Measurements from ENCODE around the gene KCTD12.

DNA sequence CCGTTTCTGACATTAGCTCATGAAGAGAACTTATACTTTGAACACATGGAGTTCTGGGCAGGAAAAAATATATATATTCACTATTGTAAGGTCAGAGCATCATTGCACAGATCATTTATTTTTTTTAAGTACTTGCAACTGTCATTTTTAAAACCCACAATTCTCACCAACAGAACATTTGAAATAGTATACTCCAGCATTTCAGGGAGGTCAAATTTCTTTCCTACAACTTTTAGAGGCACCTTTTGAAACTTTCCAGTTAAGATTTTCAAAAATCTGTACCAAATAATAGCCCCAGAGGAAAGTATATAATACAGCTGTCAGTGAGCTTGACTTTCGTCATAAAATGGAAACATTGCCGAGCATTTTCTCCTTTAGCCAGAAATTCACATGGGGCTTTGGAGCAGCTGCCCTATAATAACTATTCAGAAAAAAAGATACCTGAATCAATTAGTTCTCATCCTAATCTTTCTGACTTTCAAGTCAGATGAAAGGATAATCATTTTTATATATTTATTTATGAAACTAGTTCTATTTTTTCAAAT, 10.9 kb downstream of the KCTD12 start:
- TF ChIP-seq, protein P1, sequence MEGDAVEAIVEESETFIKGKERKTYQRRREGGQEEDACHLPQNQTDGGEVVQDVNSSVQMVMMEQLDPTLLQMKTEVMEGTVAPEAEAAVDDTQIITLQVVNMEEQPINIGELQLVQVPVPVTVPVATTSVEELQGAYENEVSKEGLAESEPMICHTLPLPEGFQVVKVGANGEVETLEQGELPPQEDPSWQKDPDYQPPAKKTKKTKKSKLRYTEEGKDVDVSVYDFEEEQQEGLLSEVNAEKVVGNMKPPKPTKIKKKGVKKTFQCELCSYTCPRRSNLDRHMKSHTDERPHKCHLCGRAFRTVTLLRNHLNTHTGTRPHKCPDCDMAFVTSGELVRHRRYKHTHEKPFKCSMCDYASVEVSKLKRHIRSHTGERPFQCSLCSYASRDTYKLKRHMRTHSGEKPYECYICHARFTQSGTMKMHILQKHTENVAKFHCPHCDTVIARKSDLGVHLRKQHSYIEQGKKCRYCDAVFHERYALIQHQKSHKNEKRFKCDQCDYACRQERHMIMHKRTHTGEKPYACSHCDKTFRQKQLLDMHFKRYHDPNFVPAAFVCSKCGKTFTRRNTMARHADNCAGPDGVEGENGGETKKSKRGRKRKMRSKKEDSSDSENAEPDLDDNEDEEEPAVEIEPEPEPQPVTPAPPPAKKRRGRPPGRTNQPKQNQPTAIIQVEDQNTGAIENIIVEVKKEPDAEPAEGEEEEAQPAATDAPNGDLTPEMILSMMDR (IDR thresholded peaks at IDR 0.05; ENCODE audit: poor library complexity): no peak
- TF ChIP-seq EZH2phosphoT487 (IDR thresholded peaks at IDR 0.05; ENCODE audit: low read depth, severe bottlenecking, unreplicated experiment): no peak

All from hepatocyte (in vitro differentiated cells).